GM12878 (cell line): ENCODE data around the gene THRB.

Experiments used
- CHD1 ChIP-seq: IDR thresholded peaks from 2 replicates; pipeline ENCODE4 v1.6.1; 2012; ENCODE audit warnings: low read depth, low read length, improper control_type of control experiment
- FOS ChIP-seq: IDR thresholded peaks from 3 replicates; pipeline ENCODE4 v1.6.1; 2011; ENCODE audit warnings: borderline replicate concordance; ENCODE audit not compliant: insufficient read length; ENCODE audit errors: extremely low read depth
- SMC3 ChIP-seq: IDR thresholded peaks from 2 replicates; pipeline ENCODE4 v1.6.1; 2011; ENCODE audit warnings: low read length, improper control_type of control experiment, borderline replicate concordance
- TF ChIP-seq, protein P1 (sequence below), 3 experiments: IDR thresholded peaks in 2 of 3; conservative IDR thresholded peaks in 1 of 3; 2 replicates each; pipeline ENCODE4 v1.5.1; 2011; ENCODE audit warnings: low read depth in 3 of 3, low read length in 3 of 3, mild to moderate bottlenecking in 3 of 3, control low read depth in 2 of 3, moderate library complexity in 2 of 3, inconsistent platforms in 1 of 3, mixed read lengths in 1 of 3; ENCODE audit not compliant: control insufficient read depth in 2 of 3, insufficient read depth in 1 of 3; ENCODE audit errors: extremely low read depth in 1 of 3
- TF ChIP-seq, protein P2 (sequence below): IDR thresholded peaks from 2 replicates; pipeline ENCODE4 v1.6.1; 2012; ENCODE audit warnings: low read depth, low read length, improper control_type of control experiment
- TF ChIP-seq, protein P3 (sequence below): fragments of 450-650 bp; IDR thresholded peaks from 2 replicates; pipeline ENCODE4 v1.6.1; 2014; ENCODE audit warnings: mild to moderate bottlenecking

DNA sequence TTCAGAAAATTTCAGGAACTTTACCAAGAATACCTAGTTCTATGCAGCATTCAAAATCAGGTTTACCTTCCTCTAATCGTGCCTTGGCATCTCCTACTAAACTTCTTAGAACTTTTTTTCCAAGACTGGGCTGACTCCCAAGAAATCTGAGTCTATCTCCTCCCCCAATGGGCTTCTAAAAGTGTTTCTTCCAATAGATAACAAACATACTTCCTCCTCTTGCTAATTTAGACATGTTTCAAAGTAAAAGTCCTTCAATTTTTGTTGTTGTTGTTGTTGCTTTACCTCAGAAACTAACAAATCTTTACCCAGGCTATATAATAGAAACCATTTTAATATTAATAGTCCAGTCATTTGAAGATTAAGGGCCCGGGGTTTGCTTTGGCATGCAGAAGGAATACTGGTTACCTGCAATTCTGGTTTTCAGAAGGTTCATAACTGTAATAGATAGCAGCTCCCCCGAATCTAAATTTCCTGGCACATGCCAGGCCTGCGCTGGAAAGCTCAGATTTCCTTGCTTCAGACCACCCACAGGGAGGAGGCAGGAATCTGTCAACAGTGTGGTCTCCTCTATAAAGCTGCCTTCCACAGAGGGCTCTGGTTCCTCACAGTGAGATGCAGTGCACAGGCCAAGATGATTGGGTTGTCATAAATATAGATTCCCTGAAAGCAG lies 188.7 kb downstream of the THRB start:
- TF ChIP-seq, protein P1, sequence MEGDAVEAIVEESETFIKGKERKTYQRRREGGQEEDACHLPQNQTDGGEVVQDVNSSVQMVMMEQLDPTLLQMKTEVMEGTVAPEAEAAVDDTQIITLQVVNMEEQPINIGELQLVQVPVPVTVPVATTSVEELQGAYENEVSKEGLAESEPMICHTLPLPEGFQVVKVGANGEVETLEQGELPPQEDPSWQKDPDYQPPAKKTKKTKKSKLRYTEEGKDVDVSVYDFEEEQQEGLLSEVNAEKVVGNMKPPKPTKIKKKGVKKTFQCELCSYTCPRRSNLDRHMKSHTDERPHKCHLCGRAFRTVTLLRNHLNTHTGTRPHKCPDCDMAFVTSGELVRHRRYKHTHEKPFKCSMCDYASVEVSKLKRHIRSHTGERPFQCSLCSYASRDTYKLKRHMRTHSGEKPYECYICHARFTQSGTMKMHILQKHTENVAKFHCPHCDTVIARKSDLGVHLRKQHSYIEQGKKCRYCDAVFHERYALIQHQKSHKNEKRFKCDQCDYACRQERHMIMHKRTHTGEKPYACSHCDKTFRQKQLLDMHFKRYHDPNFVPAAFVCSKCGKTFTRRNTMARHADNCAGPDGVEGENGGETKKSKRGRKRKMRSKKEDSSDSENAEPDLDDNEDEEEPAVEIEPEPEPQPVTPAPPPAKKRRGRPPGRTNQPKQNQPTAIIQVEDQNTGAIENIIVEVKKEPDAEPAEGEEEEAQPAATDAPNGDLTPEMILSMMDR (IDR thresholded peaks at IDR 0.05 in 2 of 3, conservative IDR thresholded peaks at IDR 0.05 in 1 of 3; ENCODE audit: control insufficient read depth in 2 of 3, extremely low read depth in 1 of 3, insufficient read depth in 1 of 3, low read depth in 3 of 3, low read length in 3 of 3), result no peak
- TF ChIP-seq, protein P2, sequence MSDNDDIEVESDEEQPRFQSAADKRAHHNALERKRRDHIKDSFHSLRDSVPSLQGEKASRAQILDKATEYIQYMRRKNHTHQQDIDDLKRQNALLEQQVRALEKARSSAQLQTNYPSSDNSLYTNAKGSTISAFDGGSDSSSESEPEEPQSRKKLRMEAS, result no peak
- no peak for TF ChIP-seq FOS
- TF ChIP-seq, protein P3, sequence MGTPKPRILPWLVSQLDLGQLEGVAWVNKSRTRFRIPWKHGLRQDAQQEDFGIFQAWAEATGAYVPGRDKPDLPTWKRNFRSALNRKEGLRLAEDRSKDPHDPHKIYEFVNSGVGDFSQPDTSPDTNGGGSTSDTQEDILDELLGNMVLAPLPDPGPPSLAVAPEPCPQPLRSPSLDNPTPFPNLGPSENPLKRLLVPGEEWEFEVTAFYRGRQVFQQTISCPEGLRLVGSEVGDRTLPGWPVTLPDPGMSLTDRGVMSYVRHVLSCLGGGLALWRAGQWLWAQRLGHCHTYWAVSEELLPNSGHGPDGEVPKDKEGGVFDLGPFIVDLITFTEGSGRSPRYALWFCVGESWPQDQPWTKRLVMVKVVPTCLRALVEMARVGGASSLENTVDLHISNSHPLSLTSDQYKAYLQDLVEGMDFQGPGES, result no peak
- TF ChIP-seq SMC3, result no peak
- no peak for TF ChIP-seq CHD1
